Coronary artery (tissue), 2 donors: ENCODE measurements around the gene SEM1.

ENCODE experiments used
- DNase-seq: peaks from one replicate; pipeline ENCODE4 v3.0.0-alpha.2; 2017; ENCODE audit warnings: low spot score
- H3K27ac ChIP-seq, 2 donors: fragments of 200-600 bp; sonication (generic); one replicate each; pipeline ENCODE4 v1.5.1; 2016 to 2019
- H3K4me3 ChIP-seq: fragments of 200-600 bp; sonication (generic); 2 replicates; pipeline ENCODE4 v1.5.1; 2016; ENCODE audit warnings: mild to moderate bottlenecking, moderate library complexity
- TF ChIP-seq, protein P1 (sequence below): fragments of 200-600 bp; sonication (generic); IDR thresholded peaks from one replicate; pipeline ENCODE4 v1.5.1; 2019; ENCODE audit warnings: antibody characterized with exemption

SEM1 gene

DNA sequence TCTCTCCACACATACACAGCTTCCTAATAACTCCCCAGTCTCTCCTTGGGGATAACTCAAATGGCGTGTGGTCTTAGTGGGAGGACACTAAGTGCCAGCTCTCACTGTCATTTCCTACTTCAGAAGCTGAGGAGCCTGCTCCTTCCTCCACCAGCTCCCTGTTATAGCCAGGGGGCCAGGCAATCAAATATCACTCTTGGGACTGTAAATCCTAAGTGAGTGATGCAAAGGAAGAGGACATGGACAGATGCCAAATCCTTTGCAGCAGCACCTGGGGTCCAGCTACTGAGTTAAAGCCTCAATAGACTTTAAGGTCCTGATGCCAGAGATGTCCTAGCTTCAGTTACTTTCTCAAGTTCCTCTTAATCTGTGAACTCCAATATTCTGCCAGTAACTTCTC, 34.1 kb downstream of the SEM1 start:
- TF ChIP-seq, protein P1, sequence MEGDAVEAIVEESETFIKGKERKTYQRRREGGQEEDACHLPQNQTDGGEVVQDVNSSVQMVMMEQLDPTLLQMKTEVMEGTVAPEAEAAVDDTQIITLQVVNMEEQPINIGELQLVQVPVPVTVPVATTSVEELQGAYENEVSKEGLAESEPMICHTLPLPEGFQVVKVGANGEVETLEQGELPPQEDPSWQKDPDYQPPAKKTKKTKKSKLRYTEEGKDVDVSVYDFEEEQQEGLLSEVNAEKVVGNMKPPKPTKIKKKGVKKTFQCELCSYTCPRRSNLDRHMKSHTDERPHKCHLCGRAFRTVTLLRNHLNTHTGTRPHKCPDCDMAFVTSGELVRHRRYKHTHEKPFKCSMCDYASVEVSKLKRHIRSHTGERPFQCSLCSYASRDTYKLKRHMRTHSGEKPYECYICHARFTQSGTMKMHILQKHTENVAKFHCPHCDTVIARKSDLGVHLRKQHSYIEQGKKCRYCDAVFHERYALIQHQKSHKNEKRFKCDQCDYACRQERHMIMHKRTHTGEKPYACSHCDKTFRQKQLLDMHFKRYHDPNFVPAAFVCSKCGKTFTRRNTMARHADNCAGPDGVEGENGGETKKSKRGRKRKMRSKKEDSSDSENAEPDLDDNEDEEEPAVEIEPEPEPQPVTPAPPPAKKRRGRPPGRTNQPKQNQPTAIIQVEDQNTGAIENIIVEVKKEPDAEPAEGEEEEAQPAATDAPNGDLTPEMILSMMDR = no peak
- Histone ChIP-seq H3K27ac (no peak overlapping the region), H3K4me3 (no peak overlapping the region)
- DNase-seq = no peak

GRCh38 chr7:96674565-96674964, 35.1 kb downstream of the SEM1 start:
- H3K27ac ChIP-seq = no peak overlapping the region
- H3K4me3 ChIP-seq = no peak overlapping the region
- TF ChIP-seq, protein P1 = no peak
- no peak for DNase-seq

GRCh38 chr7:96671854-96672253, 37.8 kb downstream of the SEM1 start:
- TF ChIP-seq, protein P1 = no peak
- DNase-seq = no peak
- H3K27ac ChIP-seq = no peak overlapping the region
- H3K4me3 ChIP-seq = no peak overlapping the region

- H3K4me3 ChIP-seq = no peak overlapping the region
- TF ChIP-seq, protein P1 = no peak
- DNase-seq = no peak
- H3K27ac ChIP-seq = no peak overlapping the region
These were observed 39.0 kb downstream of the SEM1 start for GRCh38 chr7:96670338-96671289.

GRCh38 chr7:96669812-96670211, 39.8 kb downstream of the SEM1 start:
- TF ChIP-seq, protein P1 = no peak
- Histone ChIP-seq H3K27ac (no peak overlapping the region), H3K4me3 (no peak overlapping the region)
- no peak for DNase-seq

DNA sequence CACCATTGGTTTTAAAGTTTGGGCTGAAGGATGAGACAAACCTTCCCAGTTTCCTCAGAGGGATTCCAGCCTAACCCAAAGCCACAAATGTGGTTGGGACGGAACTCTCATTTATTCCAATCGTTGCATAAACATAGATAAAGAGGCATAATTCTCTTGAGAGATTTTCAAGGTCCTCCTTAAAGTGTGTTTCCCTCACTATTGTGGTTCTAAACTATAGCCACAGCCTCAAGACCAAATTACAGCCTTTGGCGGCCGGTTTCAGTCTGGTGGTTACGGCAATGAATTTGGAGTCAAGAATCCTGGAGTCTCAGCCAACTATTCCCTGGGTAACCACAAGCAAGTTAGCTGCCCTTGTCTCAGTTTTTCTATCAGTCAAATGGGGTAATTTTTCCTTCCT, 42.6 kb downstream of the SEM1 start:
- TF ChIP-seq, protein P1 = no peak
- no peak for DNase-seq

DNA sequence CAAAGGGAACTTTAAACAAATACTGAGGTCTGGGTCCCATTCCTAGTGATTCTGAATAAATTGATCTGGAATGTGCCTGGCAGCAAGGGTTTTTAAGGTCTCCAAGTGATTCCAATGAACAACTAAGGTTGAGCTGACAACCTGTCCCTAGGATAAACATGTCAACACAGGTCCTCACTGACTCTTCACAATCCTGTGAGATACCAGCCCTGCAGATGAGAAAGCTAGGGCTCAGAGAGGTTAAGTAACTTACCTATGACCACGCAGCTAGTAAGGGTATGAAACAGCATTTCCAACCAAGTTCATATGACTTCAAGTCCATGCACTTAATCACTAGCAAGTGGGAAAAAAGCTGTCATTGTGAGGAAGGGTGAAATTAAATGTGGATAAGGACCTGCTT, 44.0 kb downstream of the SEM1 start:
- Histone ChIP-seq H3K4me3 (no peak overlapping the region), H3K27ac (no peak overlapping the region)
- no peak for DNase-seq
- TF ChIP-seq, protein P1 = no peak

More for the DNA sequence above, 42.6 kb downstream of the SEM1 start:
- Histone ChIP-seq H3K4me3 (no peak overlapping the region), H3K27ac (no peak overlapping the region)
